HK-2 (cell line): Measurements from ENCODE around the gene CALD1.

Experiments
- DNase-seq: peaks from one replicate; pipeline ENCODE4 v3.0.0-alpha.2; 2018; ENCODE audit not compliant: unreplicated experiment

CALD1 gene

DNA sequence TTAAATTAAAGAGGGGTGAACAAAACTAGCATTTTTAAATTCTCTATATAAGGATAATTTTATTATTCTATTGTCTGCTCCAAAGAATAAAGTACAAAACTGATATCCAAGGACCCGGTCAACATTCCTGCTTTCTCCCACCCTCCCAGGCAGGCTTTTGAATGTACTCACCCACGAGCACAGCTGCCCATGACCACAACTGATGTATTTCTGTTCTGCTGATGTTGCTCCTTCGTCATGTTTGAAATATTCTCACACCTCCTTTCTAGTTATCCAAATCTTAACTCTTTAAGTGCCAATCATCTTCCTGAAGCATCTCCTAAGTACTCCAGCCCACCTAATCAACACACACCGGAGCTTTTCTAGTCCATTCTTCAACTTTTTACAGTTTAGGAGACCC is 46.7 kb downstream of the CALD1 start:
- no peak for DNase-seq

DNA sequence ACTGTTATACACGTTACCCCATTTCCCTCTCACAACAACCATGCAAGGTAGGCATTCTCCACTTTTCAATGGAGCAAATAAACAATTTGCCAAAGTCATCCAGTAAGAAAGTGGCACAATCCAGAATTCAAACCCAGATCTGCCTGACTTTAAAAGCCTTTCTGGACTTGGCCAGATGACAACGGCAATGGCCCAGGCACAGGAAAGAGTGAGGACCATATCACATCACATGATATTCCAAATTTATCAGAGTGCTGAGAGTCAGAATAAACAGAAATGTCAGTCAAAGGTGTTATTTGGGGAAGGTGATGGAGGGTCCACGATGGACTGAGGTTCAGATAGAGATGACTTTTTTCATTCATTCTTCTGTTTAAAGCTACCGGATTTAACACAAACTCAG is 48.0 kb downstream of the CALD1 start:
- no peak for DNase-seq

DNA sequence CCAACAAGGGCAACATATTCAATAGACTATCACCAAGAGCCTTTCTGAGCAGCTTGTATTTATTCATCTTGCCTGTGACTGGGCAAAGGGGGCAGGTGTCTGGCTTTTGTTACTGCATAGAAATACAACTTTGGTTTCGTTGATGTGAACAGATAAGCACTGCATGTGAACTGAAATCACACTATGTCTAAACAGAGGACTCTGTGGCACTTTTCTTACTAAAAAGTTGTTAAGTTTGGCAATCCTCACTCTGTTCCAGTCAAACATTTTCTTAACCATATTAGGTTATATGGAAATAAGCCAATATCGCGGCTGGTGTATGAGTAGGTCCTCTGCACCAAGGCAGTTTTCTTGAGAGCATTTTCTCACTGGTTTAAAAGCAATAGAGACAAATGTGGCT is 48.5 kb downstream of the CALD1 start:
- DNase-seq, result no peak

DNA sequence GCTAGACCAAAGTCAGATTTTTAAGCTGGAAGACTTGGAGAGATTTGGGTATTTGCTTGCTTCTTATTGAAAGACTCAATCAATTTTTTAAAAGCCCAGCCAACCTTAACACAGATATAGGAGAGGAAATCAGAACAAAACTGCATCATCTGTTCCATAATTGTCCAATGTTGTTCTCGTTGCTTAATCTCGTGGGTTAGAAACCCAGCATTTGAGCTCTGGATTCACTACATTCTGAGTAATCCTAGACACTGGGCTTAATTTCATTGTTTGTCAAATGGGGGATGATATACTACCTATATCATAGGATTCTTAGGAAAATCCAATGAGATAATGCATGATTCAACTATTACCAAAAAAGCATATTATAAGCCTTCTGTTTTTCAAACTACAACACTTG is 48.9 kb downstream of the CALD1 start:
- no peak for DNase-seq

DNA sequence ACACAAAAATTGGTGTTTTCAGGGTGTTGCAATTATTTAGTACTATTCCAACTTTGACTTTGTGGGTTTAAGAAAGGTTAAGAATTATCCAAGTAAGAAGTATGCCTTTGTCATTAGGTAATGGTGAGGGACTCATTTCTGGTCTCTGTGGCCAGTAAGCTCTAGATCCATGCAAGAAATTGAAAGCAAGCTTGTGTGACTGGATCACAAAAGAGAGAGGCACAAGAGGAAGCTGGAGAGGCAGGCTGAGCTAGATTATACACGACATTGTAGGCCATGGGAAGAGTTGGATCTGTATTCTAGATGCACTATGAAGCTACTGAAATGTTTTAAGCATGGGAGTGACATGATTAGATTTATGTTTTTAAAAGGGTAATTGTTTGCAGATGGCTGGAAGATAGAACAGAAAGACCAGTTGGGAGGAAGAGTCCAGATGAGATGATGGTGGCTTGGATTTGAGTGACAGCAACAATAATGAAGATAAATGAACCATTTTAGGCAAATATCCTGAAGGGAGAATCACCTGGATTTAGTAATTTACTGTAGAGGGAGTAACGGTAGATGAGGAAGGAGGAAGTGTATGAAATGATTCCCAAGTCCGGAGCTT is 50.0 kb downstream of the CALD1 start:
- DNase-seq, result no peak

DNA sequence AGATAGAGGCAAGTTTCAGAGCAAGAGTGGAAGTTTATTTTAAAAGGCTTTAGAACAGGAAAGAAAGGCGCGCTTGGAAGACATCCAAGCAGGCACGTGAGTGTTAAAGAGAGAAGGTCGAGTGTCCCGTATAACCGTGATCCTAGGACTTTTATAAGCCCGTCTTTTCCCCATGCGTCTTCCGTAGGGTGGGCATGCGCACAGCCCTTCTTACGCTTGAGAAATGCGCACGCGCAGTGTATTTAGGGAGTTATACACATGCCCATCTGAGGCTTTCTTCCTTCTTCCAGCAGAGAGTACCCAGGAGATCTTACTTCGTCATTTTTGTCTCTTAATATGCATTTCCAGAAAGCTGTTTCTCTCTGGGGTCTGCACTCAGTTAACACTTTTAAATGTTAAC is 52.4 kb downstream of the CALD1 start:
- DNase-seq, result no peak

DNA sequence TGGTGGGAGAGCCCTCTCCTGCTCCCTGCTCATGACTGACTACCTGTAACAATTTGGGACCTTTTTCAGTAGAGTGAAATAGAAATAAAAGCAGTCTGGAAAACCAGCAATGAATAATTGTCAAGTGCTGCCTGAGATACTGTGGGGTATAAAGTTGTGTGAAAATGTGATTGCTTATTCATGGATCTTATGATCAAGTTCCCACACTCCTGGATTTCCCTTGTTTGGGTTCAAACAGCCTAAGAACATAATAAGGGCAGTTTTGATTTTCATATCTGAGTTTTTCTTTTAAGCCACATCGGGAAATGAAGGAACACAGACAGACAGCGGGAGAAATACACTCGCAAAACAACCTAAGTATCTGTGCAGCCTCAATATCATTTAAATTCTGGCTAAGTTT is 52.9 kb downstream of the CALD1 start:
- no peak for DNase-seq

DNA sequence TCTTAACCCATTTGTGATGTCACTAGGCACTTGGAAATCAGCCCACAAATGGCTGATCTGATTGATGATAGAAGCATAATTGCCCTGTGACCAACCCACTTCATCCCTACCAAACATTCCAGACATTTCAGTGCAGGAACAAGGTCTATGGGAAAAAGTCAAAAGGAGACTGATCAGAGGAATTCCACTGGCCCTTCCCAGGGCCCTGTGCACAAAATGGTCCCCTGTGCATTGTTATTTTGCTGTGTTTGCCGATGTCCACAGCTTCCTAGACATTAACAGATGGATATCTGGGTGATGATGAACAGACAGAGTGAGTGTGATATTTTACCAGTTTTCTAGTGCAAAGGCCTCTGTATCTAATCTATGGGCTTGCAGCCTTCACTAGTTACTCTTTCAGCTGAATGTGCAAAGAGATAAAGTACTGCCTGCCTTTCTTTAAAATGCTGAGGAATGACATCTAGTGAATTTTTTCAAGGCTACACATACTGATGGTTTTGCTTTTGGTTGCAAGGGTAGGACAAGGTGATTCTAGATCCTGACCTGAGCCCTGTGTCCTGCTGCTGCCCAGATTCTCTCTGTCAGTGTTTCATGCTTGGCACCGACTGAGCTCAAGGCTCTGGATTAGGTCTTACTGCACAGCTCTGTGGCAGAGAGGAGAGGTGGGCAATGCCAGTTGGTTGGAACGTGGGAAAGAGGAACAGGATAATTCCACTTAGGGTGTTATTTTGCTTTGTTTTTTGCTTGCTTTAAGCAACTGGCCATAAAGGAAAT is 55.4 kb downstream of the CALD1 start:
- DNase-seq, result no peak

DNA sequence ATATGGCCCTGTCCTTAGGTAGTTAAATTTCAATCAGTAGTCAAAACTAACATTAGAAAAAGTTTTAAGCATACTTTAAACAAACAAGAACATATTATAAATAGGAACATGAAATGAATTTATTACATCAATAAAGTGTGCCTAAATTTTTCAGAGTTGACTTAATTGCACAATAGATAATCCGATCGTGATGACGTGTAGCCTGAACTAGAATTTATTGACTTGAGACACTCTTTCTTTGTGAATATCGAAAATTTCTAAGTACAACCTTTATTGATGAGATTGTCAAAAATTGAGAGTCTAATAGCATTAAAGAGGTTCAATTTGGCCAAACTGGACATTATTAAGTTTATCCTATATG is 56.0 kb downstream of the CALD1 start:
- no peak for DNase-seq

DNA sequence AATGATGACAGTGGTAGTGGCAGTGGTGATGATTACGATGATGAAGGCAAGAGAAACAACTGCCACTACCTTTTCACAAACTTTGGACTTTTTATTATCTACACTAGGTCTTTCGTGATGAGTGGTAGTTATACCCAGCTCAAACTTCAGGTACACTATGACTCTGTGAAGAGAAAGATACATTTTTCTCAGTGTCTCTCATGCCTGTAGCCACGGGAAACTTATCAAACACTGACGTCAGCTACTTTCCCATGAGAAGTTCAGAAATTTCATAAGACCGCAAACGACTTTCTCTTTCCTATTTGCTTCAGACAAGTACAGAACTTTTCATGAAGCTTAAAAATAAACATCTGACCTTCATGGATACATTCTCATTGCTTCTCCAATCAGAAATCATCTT is 57.0 kb downstream of the CALD1 start:
- no peak for DNase-seq

DNA sequence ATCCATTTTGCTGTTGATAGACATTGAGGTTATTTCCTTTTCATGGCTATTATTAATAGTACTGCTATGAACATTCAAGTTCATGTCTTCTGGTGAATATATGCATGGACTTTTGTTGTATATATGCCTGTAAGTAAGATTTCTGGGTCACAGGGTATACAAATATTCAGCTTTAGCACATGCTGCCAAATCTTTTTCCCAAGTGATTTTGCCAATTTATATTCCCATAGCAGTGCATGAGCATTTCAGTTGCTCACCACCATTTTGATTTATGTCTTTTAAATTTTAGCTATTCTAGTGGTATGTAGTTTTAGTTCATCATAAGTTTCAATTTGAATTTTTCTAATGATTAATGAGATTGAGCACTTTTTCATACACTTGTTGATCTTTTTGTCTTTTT is 59.9 kb downstream of the CALD1 start:
- no peak for DNase-seq

DNA sequence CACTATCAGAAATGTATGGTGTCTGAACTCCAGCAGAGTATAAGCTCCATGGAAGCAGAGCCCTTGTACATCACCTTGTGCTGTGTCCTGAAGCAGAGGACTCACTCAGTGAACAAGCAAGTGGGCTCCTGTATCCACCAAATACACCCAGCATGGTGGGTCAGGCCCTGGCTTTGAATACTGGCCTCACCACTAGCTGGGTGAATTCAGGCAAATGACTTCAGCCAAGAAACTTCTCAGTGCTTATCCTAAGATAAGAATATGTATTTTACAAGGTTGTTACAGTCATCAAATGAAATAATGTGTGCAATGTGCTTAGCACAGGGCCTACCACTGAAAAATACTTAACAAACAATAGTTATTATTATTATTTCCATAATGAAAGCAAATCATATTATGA is 62.6 kb downstream of the CALD1 start:
- no peak for DNase-seq

DNA sequence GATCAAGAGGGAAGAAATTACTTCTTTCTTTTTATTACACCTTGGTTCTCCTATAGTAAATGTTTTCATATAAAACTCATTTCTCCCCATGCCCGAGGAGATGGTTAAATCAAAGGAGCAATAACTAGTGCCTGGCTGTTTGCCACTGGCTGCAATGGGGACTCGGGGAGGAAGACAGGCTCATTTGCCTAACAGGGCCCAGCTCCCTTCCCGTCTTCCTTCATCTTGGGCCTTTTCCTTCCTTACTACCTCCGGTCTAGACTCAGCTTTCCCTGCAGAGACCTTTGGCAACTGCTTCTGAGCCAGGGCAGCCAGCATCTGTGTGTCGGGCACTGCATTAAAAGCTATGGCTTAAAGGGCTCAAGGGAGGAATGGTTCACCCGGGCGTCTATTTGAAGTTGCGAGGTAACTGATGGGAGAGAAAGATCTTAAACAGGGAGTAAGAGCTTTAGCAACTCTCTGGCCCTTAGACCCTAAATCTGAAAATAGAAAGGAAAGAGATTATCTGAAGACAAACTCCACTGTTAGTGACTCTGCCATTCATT is 63.5 kb downstream of the CALD1 start:
- DNase-seq, result no peak

DNA sequence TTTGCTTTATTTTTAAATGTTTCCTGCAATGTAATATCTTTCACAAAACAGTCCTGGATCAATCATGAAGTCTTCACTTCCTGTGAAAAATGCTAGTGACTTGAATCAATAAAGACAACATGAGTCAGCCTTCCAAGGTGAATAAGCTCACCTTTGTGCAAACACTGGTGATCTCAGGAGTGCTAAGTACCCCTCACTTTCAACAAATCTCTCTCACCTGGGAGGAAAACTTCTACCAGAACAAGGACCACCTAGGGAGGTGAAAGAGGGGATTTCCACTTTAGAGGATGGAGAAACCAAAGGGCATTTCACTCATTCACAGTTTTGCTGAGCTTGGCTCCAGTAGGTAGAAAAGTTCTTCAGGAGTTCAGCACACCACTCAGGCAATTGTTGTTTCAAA is 64.8 kb downstream of the CALD1 start:
- no peak for DNase-seq

DNA sequence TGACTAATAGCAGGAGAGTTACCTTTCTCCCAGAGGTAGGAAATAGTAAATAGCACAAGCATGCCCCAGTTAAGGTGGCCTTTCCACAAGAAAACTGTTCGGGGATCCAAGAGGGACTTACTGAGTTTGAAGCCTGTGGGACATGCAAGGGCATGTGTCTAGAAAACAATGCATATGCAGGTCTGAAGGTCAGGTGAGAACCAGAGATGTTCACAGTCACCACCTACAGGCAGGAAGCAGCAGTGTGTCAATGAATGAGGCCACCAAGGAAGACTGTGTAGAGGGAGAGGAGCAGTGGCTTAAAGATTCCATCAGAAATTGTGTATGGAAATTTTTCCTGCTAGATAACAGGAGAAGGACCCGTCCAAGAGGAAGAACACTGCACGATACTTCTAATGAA is 66.0 kb downstream of the CALD1 start:
- DNase-seq, result no peak

DNA sequence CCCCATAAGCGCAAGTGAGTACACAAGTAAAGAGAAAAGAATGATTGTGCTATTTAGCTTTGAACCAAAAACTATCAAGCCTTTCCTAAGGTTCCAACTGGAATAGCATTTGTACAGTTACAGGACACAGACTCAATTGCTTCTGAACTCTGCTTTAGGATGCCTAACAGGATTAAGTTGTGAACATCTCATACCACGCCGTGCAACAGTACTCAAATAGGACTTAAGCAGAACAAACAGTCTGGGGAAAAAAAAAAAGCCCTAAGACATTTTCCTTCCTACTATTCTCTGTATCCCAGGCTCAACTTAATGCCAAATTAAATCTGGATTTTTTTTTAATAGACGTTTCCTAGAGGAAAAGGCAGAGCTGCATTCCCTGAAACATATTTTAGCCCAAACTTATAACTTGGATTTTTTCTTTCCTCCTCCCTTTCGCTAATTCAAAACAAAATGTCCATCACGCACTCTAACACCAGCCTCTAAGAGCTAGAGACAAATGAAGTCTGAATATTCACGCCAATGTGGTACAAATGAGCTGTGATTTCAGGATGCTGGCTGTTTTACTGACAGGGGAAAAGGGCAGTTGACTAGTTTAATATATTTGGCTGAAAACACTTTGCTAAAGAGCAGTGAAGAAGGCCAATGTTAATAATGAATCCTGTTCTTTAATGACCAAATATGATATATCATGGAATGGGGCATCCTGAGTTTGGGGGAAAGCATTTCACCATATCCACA is 68.6 kb downstream of the CALD1 start:
- DNase-seq, result no peak

DNA sequence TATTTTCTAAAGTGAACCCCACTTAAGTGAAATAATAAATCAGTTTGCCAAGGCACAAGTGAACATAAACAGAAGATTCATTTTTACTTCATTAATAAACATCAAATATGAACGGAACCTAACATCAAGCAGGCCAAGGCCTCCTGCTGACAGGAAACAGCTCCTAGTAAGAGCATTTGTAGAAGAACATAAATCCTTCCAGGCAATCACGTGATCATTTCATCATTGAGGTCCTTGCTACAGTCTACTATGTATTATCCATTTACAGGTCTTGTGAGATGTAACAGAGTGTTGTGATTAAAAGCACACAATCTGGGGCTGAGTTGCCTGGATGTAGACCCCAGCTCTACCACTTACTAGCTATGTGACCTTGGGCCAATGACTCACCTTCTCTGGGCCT is 70.6 kb downstream of the CALD1 start:
- DNase-seq, result no peak

DNA sequence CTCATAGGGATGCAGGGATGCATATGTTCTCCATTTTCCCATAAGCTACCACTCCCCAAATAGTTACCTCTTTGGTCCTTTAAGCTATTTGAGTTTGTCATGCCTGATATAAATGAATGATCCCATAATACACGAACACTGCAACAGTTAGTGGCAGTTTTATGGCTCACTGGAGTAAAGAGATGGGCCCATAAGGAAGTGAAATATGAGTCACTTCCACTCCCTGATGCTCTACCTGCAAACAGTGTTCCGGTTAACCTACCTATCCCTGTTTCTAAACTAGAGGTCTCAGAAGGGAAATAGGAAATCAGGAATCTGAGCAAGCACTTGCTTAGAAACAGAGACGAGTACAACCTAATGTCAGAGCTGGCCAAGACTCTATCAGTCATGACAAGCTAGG is 71.7 kb downstream of the CALD1 start:
- DNase-seq, result no peak

DNA sequence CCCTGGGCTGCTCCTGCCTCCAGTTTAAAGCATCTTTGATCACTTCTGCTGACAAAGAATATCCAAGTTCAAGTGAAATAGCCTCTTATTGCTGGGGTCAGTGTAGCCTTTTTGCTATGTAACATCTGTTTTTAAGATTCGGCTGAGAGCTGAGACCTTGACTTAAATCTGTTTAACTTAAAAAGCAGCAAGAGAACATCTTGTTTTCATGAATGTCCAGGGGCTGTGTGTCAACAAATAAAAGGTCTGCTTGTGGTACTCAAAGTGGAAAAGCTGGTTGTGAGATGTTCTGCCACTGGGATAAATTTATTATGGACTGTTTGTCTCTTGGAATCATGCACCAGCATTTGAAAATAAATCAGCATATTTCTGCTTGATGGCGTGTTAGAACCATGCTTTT is 73.2 kb downstream of the CALD1 start:
- no peak for DNase-seq

DNA sequence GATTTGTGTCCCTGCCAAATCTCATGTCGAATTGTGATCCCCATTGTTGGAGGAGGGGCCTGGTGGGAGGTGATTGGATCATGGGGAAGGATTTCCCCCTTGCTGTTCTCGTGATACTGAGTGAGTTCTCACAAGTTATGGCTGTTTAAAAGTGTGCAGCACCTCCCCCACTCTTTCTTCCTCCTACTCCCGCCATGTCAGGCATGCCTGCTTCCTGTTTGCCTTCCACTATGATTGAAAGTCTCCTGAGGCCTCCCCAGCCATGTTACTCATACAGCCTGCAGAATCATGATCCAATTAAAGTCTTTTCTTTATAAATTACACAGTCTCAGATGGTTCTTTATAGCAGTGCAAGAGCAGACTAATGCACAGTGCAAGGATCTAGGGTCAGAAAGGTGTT is 75.4 kb downstream of the CALD1 start:
- no peak for DNase-seq

DNA sequence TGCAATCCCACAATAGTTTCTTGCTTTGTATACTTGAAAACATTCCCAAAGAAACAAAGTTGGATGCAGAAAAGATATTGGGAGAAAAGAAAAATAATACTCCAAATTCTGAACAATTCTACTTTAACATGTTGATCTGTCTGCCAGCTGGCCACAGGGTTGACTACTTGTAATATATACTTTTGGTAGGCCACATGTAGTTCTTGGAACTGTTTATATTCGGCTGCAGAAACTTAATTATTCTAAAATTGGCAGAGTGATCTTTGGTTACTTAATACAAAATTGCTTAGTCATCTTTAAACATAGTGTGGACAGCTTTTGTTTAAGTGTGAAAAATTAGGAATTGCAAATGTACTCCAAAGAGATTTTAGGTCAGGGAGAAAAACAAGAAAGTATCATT is 76.0 kb downstream of the CALD1 start:
- DNase-seq, result no peak

DNA sequence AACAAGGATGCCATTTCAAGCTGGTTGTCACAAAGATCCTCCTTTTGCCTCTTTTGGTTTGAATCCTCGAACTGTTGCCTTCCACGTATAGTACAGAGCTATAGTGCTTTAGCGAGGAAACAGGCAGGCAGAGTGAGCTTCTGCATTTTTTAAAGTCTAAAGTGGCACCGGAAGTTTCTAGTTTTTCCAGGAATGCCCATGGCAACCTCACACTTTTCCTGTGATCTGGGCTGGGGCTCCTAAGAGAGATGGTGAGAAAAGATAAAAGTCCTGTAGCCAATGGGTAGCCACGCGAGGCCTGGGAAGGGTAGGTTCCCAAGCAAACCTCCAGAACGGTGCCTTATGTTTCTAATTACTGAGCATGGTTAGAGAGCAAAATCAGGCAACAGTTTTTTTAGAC is 76.7 kb downstream of the CALD1 start:
- no peak for DNase-seq

DNA sequence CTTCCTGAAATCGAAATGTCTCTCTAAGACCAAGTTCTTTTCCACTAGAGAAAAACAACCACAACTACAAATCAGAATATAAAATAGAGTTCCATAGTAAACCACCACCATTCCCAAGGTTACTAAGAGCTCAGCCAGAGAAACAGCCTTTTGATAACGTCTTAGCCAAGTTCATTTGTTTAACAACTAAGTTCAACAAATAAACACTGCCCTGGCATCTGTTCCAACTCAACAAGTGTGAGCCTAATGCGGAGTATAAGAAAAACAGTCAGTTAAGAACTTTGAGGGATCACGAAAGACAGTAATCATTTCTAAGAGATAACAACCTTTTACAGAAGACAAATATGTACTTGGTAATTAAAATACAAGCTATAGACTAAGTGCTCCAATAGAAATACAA is 77.3 kb downstream of the CALD1 start:
- no peak for DNase-seq
